Measurements from ENCODE around the gene LIPC. TPM values are rescaled to one million over a fixed set of nuclear protein-coding genes. Genes with fewer than 3 reads are reported as not detected.

Gene LIPC
- total and polyA plus RNA-seq, 2 donors (not counting 3 experiments of a cell fraction or from before 2014, with no cell fraction given): not detected

DNA sequence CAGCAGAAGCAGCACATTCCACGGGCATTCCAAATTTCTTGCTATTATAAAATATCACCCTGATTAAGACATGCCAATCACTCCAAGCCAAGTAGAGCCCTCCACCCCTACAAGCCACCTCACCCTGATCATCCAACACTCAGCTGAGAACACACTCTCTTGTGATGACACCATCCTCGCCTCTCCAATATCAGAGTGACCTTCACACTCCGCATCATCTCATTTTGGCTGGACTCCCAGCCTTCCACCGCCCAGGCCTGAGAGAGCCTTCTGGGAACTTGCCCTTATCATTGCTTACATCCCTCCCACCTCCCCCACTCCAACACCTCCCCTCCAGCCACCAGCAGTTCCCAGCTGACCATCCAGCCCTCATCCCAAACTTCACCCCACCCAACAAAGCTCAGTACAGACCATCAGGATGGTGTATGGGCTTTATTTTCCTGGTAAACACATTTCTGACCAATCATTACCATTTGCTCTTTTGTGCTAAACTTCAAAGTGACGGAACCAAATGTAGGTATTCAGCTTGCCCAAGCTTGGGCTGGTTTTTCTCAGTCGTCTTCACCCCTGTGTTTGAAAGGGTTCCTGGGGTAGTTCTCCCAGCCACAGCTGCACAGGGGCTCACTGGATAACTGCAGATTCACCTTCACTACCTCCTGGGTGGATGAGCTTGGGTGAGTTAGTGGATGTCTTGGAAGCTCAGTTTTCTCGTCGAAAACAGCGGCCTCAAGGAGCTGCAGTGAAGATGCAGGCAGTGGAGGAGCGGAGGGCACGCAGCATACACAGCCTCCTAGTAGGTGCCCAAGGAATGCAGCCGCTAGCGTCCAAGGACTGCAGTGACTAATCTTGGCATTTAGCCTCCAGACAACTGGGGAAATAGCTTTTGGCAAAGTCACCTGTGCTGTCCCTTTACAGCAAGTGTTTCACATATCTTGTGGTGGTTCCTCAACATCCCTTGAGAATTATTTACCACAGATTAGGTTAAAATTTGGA lies 115.1 kb downstream of the LIPC start:
- Histone ChIP-seq H3K27ac (ENCODE audit: insufficient read depth, low read depth, low read length) (peak overlapping the region; percentile 58), H3K9me3 (replicated peaks; ENCODE audit: control insufficient read depth, insufficient read depth, low read length) (no peaks in the 10 kb centered on the region), H3K9me1 (replicated peaks; ENCODE audit: control insufficient read depth, extremely low read depth, insufficient read depth, low read length) (no peaks in the 10 kb centered on the region), H3K27me3 (ENCODE audit: control insufficient read depth in 2 of 2, insufficient read depth in 2 of 2, low read length in 2 of 2) (no peaks in the 10 kb centered on the region), H3K4me1 (ENCODE audit: control insufficient read depth, extremely low read depth, insufficient read depth, low read length) (peaks cover 27% of the 10 kb centered on the region), H4K20me1 (replicated peaks; ENCODE audit: control insufficient read depth, extremely low read depth, insufficient read depth, low read length) (no peaks in the 10 kb centered on the region), H3K4me3 (replicated peaks in 1 of 3; ENCODE audit: insufficient read depth in 1 of 3, low read depth in 1 of 3, low read length in 3 of 3) (no peak overlapping the region), H3K79me2 (ENCODE audit: control insufficient read depth, insufficient read depth, low read length) (no peaks in the 10 kb centered on the region), H3K9ac (replicated peaks; ENCODE audit: extremely low read depth, insufficient read depth, low read length) (peak overlapping the region; percentile 9), H3K36me3 (ENCODE audit: control insufficient read depth in 2 of 2, extremely low read depth in 1 of 2, insufficient read depth in 2 of 2, low read length in 2 of 2) (no peaks in the 10 kb centered on the region), H2AFZ (ENCODE audit: low read depth, low read length) (no peak overlapping the region), H3K4me2 (ENCODE audit: insufficient read depth, low read length) (no peak overlapping the region)
- FAIRE-seq: peak; percentile 96
- dilution Hi-C loops (cut with MboI; ENCODE audit: extremely low pct_ligation_motif_present, low sequenced_read_pairs): no loop called here
- intact Hi-C loops (cut with micrococcal nuclease): loop anchor here (1.0 to 2.0 kb wide), 3 partner anchors 27 to 106 kb away; no protein-coding TSS in a partner anchor
- DNase-seq (ENCODE audit: low read depth, low spot score): peak; percentile 77
- POLR2A ChIA-PET: interaction anchor here (0.6 to 0.7 kb wide), 3 partner anchors 71 to 808 kb away, joined by 3 to 5 read pairs (median 4); no protein-coding TSS in a partner anchor
- CTCF ChIA-PET: interaction anchor here (0.6 to 2.4 kb wide), 10 partner anchors 9 to 319 kb away, joined by 3 to 6 read pairs (median 4); no protein-coding TSS in a partner anchor
- TF ChIP-seq POLR2AphosphoS5 (IDR thresholded peaks at IDR 0.05; ENCODE audit: insufficient read depth, low read depth, low read length) (peak; percentile 27), GATA2 (IDR thresholded peaks at IDR 0.05; ENCODE audit: insufficient read depth, insufficient read length, low read depth, low read length) (peak; percentile 17), JUN (IDR thresholded peaks at IDR 0.05; ENCODE audit: borderline replicate concordance, insufficient read depth, insufficient read length, low read depth) (peak; percentile 68), FOS (IDR thresholded peaks at IDR 0.05; ENCODE audit: borderline replicate concordance, insufficient read depth, low read length) (peak; percentile 39), POLR2A (IDR thresholded peaks at IDR 0.05; ENCODE audit: low read depth, low read length) (no peak), EZH2 (IDR thresholded peaks at IDR 0.05; ENCODE audit: borderline replicate concordance, low read depth, low read length, severe bottlenecking) (no peak), MYC (IDR thresholded peaks at IDR 0.05; ENCODE audit: low read depth, low read length) (no peak)
- TF ChIP-seq, protein P1, sequence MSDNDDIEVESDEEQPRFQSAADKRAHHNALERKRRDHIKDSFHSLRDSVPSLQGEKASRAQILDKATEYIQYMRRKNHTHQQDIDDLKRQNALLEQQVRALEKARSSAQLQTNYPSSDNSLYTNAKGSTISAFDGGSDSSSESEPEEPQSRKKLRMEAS (IDR thresholded peaks at IDR 0.05; ENCODE audit: insufficient read depth, insufficient read length): no peak
- TF ChIP-seq, protein P2, sequence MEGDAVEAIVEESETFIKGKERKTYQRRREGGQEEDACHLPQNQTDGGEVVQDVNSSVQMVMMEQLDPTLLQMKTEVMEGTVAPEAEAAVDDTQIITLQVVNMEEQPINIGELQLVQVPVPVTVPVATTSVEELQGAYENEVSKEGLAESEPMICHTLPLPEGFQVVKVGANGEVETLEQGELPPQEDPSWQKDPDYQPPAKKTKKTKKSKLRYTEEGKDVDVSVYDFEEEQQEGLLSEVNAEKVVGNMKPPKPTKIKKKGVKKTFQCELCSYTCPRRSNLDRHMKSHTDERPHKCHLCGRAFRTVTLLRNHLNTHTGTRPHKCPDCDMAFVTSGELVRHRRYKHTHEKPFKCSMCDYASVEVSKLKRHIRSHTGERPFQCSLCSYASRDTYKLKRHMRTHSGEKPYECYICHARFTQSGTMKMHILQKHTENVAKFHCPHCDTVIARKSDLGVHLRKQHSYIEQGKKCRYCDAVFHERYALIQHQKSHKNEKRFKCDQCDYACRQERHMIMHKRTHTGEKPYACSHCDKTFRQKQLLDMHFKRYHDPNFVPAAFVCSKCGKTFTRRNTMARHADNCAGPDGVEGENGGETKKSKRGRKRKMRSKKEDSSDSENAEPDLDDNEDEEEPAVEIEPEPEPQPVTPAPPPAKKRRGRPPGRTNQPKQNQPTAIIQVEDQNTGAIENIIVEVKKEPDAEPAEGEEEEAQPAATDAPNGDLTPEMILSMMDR (IDR thresholded peaks at IDR 0.05; ENCODE audit: extremely low read depth in 1 of 2, insufficient read depth in 1 of 2, low read depth in 1 of 2, low read length in 2 of 2): no peak
- BruUV-seq (replicated peaks): no TSS peak

Measured in endothelial cell of umbilical vein (primary cell).